NCI-H2196 treated with DMSO at 0.1 percent for 48 hours (cell line): ENCODE results near the gene SPON1.
"Not testable (repeated sequence)": the region's sequence is repeated elsewhere in the genome, so short reads cannot be mapped to it uniquely, and the experiment has no call there.

Experiments used
- DNase-seq: peaks from one replicate; lab custom pipeline; 2025; ENCODE audit not compliant: unreplicated experiment; lab: John Stamatoyannopoulos, UW

SPON1 gene

DNA sequence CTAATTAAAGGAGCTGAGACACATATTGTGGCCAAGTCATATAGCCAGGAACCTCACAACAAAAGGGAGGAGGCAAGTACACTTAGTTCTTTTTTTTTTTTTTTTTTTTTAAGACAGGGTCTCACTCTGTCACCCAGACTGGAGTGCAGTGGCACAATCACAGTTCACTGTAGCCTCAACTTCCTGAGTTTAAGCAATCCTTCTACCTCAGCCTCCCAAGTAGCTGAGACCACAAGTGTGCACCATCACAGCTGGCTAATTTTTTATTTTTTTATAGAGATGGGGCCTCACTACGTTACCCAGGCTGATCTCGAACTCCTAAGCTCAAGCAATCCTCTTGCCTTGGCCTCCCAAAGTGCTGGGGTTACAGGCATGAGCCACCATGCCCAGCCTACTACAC, 73.0 kb downstream of the SPON1 start:
- not testable (repeated sequence) for DNase-seq

DNA sequence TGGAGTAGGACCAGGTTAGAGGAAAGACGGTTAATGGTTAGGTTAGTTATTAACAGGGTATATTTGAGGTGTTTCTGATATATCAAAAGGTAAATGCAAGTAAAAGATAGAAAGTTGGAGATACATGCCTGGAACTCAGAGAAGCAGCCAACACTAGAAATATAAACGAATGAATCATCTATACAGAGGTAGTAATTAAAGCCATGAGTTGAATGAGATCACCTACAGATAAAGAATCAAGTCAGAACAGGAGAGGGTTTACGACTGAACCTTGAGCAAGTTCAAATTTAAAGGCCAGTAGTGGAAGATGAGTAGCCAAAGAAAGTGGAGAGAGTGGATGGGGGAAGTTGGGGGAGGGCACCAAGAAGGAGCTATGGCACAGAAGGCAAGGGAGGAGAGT, 73.9 kb downstream of the SPON1 start:
- no peak for DNase-seq

DNA sequence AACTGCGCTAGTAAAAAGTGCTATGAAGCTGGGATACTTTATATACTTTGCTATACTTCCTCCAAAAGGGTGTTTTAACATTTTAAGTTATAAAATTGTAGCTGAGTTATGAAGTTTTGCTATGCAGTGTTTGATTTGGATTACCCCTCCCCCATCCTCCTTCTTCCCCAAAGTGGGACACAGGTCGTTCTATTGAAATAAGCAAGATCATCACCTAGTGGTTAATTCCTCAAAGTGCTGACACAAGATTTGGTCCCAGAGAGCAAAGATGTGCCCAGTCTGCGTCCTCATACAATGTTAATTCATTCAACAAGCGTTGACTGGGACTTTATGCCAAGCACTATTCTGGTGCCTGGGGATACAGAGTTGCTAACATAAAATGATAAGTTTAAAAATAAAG, 78.5 kb downstream of the SPON1 start:
- no peak for DNase-seq

- no peak for DNase-seq
Measured at GRCh38 chr11:14041565-14041964, 79.0 kb downstream of the SPON1 start.

- DNase-seq = no peak
Measured at GRCh38 chr11:14042686-14043465, 80.4 kb downstream of the SPON1 start.

GRCh38 chr11:14044916-14045315, 82.4 kb downstream of the SPON1 start:
- DNase-seq = no peak

DNA sequence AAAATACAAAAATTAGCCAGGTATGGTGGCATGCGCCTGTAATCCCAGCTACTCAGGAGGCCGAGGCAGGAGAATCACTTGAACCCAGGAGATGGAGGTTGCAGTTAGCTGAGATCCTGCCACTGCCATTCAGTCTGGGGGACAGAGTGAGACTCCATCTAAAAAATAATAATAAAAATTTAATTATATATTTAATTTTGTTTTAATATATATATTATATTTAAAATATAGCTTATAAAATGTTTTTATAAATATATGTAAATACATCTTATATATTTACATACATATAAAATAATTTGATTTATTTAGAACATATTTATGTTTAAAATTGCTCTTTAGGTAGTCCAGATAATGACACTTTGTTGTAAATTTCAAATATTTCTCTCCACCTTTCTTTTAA, 82.9 kb downstream of the SPON1 start:
- no peak for DNase-seq

DNA sequence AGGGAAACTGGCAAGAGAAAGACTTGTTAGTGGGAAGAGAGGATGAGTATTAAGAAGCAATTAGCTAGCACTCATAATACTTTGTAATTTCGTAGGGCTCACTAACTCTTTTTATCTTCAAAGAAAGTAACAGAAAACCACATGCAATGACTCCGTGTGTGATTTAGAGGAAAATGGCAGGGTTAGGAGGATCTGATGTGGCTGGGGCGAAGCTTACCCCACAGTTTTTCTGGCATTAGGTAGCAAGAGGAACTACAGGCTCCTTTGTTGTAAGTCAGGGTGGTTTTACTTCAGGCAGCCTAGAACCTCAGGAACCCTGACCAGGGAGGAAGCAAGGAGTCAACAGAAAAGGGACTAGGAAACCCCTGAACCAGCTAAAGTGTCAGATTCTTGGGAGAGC, 89.7 kb downstream of the SPON1 start:
- no peak for DNase-seq

GRCh38 chr11:14054116-14055107, 91.9 kb downstream of the SPON1 start:
- DNase-seq = no peak

- DNase-seq = no peak
Measured at GRCh38 chr11:14055936-14056335, 93.4 kb downstream of the SPON1 start.

DNA sequence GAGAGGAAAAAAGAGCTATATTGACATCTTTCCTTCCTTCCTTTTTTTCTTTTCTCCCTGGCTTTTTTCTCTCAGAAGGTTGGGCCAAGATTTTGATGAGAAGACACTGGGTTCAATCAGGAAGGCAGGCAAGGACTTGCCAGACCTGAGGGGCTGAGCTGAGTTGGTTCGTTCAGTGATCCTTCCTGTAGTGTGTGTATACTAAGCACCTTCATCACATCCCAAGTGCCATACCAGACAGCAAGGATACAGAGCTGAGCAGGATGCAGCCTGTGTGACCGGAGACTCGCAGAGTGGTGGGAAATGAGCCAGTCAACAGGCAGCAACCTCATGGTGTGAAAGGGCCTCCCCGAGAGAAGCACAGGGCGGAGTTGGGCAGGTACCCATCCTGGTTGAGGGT, 95.5 kb downstream of the SPON1 start:
- DNase-seq = no peak

DNA sequence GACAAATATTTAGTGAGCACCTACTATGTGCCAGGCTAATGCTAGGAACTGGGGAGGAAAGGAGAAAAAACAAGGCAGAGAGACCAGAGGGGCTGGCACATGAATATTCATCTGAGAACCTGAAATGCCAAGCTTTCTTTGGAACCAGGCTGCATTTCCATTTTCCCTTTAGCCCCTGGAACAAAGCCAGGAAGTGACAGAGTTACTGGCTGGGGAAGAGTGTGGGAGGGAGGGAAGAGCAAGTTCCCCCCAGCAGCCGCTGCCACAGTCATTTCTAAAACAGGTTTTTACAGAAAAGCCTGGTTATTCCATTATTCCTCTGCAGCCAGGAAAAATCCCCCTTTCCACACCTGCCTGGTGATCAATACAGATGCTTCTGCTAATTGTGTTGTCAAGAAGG, 97.0 kb downstream of the SPON1 start:
- DNase-seq = no peak

- no peak for DNase-seq
Measured at GRCh38 chr11:14061721-14062120, 99.2 kb downstream of the SPON1 start.

DNA sequence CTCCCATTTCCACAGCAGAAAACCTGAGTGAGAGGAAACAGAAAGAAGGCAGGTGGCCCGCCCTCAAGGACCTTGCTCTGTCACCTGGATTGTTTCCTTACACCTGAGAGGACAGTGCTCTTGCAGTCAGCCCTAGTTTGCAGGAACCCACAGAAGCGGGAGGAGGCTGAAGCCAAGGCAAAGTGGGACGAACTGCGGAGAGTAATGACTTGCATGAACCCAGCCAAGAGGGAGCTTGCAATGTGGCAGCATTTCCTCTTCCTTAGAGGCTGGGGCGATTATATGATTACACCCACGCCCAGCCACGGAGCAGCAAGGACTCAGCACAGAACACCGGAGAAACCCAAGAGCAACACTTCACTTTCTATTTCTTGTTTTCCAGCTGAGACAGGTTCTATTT, 102.6 kb downstream of the SPON1 start:
- DNase-seq = no peak

DNA sequence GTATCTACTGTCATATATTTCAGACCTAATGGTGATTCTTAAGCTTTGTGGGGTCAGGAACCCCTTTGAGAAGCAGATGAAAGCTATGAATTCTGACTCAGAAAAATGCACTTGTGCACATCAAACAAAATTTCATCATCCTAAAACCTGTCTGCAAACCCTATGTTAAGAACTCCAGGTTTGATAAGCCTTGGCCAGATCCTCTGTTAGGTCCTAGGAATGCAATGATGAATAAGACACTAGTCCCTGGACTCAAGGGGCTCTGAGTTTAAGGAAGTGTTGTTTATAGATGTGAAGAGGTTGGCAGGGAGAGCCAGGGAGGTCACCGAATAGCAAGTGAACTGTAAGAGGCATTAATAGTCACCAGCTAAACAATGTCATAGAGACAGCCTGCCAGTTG, 103.2 kb downstream of the SPON1 start:
- DNase-seq = no peak

DNA sequence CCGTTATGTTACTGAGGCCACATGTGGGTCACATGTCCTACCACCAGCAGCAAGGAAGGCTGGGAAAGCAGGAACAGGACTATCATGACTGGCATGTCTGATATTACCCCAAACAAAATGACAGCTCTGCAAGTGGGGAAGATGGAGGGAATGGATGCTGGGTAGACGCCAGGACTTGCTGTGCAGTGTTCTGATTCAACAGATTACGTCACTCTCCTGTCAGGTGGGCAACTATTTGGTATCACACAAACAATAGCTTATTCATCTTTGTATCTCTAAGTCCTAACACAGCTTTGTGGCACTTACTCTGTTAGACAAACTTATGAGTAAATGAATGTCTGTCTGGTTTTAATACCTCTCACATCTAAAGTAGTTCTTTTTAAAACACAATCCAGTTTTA, 105.2 kb downstream of the SPON1 start:
- DNase-seq = no peak

DNA sequence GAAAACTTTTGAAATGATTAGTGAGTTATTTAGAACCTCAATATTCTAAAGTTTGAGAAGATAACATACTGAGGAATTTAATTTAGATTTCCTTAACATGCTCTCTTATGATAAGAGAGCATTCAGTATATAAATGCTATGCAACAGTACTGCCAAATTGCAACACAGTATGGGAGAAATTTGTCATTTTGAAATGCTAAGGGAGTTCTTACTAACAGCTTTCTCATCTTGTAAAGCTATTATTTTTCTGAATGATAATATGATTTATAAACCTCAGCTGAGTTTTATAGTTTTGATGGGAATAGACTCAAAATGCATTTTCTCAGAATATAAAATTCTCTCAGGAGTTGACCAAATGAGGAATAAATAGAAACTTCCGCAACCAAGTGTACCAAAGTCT, 108.4 kb downstream of the SPON1 start:
- no peak for DNase-seq

DNA sequence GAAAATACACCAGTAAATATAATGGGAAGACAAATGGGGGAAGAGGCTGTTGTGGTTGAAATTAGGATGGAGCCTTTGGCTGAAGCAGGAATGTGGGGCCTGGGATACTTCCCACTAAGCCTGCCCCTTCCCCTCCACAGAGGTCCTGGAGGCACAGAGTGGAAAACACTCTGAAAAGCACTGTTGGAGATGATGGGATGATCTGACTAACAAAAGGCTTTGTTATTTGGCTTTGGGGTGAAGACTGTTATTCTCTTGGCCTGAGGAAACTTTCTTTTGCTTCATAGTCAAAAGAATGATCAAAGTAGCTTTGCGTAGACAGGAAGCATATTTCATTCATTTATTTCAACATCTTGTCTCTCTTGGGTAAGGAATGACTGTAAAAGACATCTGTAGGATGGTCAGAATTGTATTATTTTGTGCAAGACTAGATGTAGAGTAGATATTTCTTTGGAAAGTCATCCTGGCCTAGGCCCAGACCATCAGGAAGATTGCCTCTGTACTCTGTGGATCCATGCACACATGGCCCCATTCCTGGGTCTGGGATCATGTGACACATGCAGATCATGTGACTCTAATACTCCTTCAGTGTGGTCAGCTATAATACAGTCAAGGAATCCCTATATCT, 111.4 kb downstream of the SPON1 start:
- no peak for DNase-seq

GRCh38 chr11:14075118-14076078, 112.9 kb downstream of the SPON1 start:
- no peak for DNase-seq

DNA sequence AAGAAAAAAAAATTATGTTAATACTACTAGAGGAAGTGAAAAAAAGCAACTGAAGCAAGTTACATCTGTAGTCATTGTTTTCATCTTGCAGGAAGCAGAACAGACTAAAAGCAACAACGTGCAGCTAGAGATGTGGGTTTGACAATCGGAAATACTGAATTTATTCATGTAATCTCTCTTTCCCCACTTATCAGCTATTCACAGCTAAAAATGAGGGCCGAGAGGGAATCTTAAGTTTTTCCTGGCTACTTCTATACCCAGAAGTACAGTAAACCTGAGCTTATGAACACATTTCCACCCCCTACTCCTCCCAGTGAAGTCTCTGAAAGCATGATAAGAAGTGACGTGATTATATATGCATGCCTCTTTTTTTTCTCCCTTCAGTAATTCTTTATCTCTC, 116.5 kb downstream of the SPON1 start:
- no peak for DNase-seq

GRCh38 chr11:14079797-14080196, 117.3 kb downstream of the SPON1 start:
- DNase-seq = no peak
